GM06990 (cell line): ENCODE measurements around the gene PCMTD2.
"Not testable (repeated sequence)": the region's sequence is repeated elsewhere in the genome, so short reads cannot be mapped to it uniquely, and the experiment has no call there.

Experiments
- DNase-seq: peaks from one replicate; pipeline ENCODE4 v3.0.0-alpha.2; 2011; ENCODE audit not compliant: insufficient read length; ENCODE audit errors: extremely low read depth
- H3K27me3 ChIP-seq: replicated peaks from 2 replicates; pipeline ENCODE4 v1.6.0; 2011; ENCODE audit warnings: low read length; ENCODE audit not compliant: control insufficient read depth, insufficient read depth
- H3K36me3 ChIP-seq: 2 replicates; pipeline ENCODE4 v1.5.1; 2011; ENCODE audit warnings: low read length; ENCODE audit not compliant: control insufficient read depth, insufficient read depth
- H3K4me3 ChIP-seq: replicated peaks from 2 replicates; pipeline ENCODE4 v1.5.1; 2011; ENCODE audit warnings: low read depth, mild to moderate bottlenecking, control low read depth, low read length

The PCMTD2 gene

DNA sequence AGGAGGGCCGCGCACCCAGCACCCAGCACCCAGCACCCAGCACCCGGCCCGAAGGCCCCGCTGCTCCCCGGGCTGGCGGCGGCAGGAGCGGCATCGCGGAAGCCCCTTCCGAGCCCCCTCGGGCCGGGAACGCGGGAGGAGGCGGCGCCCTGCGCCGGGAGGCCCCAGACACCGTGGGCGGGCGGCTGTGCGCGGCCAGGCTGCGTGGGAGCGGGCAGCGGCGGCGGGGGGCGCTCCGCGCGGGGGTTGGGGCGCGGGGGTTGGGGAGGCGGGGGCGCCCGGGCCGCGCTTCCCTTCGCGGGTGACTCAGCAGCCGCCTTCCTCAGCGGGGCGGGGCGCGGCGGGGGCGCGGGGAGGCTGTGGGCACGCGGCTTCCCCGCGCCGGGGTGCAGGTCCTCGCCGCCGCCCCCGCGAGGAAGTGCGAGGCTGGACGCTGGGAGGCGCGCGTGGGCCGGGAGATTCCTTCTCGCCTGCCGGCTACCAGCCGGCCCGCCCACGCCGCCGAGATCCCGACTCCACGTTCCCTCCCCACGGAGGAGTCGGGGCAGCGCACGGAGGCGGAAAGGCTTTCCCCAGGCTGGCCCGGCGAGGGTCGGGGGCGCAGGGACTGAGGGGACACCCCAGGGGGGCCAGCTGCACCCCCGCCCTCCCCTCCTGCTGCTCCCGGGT lies 61.0 kb downstream of the PCMTD2 start:
- not testable (repeated sequence) for H3K4me3 ChIP-seq, H3K36me3 ChIP-seq, DNase-seq, H3K27me3 ChIP-seq

DNA sequence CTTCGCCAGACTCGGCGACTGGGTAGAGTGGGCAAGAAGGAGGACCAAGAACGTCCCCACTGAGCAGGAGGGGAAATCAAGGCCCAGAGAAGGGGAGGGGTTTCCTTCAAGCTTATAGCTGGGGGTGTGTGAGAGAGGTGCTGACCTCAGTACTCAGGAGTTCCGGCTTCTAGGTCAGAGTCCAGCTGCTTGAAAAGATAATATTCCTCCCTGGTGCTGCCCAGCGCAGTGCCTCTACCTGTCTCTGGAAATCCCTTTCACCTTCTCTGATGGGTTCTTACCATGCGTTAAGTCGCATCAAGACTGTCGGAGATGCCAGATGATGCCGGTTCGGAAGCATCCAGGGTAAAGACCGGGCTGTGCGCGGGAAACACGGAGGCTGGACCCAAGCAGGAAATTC lies 61.8 kb downstream of the PCMTD2 start:
- not testable (repeated sequence) for H3K36me3 ChIP-seq, DNase-seq, H3K27me3 ChIP-seq, H3K4me3 ChIP-seq

DNA sequence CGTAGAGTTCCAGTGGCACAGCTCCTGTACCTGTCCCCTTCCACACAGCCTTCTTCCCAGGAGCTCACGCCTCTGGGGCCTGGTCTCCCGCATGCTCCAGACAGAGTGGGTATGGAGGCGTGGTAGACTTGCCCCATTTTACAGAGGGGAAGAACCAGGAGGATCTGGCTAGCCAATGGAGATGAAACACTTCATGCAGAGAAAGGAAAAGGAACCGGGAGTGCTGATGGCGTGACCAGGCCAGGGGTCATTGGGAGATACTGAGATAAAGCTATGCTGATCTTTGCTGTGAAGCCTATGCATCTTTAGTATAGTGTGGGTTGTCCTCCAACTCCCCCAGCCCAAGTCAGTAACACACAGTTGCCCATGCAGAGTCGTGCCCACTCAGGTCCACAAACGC lies 62.5 kb downstream of the PCMTD2 start:
- not testable (repeated sequence) for H3K4me3 ChIP-seq, H3K27me3 ChIP-seq, H3K36me3 ChIP-seq, DNase-seq

DNA sequence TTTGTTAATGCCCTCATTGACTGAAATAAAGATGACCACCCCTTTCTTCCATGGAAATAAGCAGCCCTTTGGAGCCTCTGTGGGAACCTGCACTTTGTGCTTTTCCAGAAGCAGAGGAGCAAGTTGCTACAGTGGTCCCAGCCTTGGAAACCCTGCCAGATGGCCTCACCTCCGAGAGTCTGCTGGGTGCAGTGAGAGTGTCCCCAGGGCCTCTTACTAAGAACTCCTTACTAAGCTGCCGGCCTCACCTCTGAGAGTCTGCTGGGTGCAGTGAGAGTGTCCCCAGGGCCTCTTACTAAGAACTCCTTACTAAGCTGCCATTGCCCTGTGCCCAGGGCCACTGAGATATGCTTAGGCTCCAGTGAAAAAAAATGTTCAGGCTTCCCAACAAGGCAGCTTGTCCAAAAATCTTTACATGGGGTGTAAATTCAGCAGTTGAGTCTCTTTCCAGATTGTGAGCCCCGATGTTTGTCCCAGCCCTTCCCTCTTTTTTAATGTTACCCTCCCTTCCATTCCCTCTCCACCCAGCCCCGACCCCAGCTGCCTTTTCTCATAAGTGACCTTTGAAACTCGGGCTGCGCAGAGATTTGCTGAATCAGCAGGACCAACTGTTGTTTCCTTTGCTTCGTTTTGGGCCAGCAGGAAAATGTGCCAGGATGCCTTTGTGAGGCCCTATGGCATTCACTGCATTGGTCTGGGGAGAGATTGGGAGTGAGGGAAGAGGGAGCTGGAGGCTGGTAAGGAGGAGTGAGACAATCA lies 66.7 kb downstream of the PCMTD2 start:
- not testable (repeated sequence) for H3K27me3 ChIP-seq, H3K36me3 ChIP-seq, H3K4me3 ChIP-seq, DNase-seq
